GDM1 (cell line): ENCODE measurements around the gene MOB2.

Experiments
- DNase-seq: peaks from one replicate; lab custom pipeline; 2025; lab: John Stamatoyannopoulos, UW

MOB2 gene

DNA sequence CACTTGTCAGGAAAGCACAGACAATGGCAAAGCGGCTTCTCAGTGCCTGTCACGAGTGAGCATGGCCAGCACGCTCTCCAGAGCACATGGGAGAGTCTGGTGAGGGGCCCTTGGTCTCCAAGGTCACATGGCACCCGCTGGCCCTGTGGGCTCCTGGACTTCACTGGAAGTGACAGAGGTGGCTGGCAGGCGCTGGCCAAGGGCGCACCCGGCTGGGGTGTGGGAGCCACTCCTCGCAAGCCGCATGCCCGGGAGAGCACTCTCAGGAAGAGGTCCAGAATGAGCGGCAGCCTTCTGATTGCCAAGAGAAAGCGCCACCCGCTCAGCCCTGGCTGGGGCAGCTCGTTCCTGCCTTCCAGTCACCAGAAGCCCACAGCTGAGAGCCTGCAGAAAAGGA, 17.1 kb upstream of the MOB2 start:
- DNase-seq = no peak

DNA sequence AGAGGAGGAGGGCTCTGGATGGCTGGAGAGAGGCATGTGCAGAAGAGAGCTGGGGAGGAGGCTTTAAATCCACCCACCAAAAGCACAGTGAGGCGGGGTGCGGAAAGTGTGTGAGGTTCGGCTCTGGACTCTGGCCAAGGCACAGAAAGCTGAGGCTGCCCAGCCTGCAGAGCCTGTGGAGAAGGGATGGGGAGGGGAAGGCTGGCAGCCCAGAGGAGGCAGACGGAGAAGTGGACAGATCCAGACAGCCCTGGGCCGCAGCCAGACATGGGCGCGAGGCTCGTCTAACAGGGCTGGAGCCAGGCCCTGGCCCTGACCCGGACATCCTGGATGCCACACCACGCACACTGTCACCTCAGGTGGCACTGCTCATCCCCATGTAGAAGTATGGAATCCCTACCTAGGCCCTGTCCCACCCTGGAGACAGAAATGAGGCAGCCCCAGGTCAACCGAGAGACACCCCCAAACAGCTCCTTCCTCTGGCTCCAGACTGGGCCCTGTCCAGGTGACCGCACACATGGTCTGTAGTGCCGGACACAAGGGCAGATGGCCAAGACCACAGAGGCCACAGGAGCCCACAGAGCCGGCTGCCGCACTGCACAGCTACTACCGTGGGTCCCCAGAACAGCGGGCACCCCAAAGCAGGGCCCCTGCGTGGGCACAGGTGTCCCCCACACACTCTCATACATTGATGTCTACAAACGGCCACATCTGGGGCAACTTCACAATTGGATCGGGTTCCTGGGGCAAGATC, 16.6 kb upstream of the MOB2 start:
- no peak for DNase-seq

DNA sequence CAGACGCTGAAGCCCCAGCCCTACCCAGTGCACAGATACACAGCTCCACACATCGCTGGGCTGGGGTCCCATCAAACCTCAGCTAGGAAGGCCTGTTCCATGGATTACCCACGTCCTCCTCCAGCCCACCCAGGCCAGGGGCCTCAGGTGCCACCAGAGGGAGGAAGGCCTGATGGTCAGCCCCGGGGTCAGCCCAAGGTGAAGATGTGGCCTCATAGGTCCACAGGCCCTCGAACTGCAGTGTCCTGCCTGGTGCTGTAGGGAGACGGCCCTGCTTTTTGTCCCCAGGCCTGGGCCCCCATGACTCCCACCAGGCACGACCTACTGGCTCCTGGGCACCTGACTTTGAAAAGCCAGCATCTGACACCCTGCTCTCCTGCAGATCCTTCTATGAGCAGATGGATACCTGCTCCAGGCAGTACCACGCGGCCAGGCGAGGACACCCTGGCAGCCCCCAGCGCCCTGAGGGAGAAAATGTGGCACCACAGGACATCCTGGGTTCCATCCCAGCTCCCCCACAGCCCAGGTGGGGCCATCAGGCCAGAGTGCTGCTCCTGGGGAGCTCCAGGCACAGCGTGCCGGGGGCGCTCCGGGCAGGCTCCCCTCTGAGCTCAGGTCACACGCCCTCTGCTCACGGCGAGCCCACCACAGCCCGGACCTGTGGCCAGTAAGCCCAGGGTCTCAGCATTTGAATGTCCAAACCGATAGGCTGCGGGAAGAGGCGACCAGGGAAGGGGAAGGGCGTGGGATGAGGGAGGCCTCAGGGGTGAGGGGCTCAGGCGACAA, 15.8 kb upstream of the MOB2 start:
- DNase-seq = no peak

GRCh38 chr11:1501421-1502167, 15.0 kb upstream of the MOB2 start:
- DNase-seq = no peak

DNA sequence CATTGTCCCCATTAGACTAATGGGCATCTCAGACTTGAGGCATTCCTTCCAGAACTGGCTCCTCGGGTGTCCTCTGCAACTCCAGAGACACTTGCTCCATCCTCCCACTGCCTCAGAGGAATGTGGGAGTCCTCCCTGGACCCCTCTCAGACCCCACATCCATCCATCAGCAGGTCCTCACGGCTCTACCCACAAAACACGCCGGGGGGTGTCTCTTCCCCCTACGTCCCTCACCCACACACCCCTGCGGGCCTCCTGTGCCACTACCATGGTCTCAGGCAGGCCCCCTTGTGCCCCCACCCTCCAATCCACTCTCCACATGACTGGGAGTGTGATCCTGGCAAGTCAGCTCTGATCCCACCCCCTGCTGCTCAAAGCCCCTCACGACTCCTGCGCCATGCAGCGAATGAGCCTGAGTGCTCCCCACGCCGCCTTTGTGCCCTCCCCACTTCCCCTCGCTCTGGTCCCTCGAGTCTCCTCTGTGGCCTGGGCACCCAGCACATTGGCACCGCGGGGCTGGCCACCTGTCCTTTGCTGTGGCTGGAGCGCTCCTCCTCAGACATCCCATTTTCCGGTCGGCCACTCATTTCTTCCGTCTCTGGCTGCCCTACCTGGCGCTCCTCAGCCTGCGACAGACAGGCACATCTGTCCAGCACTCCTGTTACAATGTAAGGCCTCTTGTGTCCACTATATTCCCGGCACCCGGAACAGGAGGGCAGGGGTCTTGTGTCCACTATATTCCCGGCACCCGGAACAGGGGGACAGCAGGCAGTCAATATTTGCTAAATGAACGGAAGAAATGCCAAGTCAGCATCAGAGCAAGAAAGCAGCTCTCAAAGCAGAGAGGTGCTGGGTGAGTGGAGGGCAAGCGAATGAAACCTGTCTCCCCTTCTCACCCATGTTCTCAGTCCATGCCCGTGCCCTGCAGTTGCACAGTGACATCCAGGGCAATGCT, 14.2 kb upstream of the MOB2 start:
- DNase-seq = no peak

GRCh38 chr11:1499899-1500298, 13.3 kb upstream of the MOB2 start:
- no peak for DNase-seq

- DNase-seq = no peak
These were observed 12.8 kb upstream of the MOB2 start for GRCh38 chr11:1499261-1499890.

DNA sequence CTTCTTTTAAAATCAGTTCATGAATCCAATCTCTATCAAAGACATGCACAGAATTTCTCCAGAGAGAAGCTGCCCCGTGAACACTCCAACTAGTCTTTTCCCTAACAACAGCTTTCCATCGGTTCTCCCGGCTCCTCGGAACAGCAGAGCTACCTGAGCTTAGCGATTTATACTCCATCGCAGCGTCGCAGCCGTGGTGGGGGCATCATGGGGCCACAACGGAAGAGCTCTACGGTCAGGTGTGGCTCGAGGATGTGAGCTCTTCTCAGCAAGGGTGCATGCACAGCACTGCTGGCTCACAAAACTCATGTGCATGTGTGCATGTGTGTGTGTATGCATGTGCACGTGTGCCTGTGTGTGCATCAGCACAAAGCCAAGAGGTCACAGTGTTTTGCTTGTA, 11.7 kb upstream of the MOB2 start:
- DNase-seq = no peak

GRCh38 chr11:1497600-1497999, 11.0 kb upstream of the MOB2 start:
- DNase-seq = no peak

DNA sequence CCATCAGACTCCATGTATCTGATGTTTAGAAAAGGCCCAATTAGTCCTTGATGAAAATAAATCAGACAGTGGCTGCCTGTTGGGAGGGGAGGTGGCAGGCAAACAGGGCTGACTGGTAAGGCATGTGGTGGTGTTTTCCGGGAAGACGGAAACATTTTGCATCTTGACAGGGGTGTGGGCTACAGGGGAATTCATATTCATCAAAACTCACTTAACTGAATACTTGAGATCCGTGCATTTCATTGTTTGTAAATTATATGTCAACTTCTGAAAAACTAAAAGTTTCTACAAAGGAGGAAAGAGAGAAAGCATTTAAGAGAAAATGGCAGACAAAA, 10.1 kb upstream of the MOB2 start:
- DNase-seq = no peak

GRCh38 chr11:1496091-1496760, 9.6 kb upstream of the MOB2 start:
- DNase-seq = no peak

GRCh38 chr11:1494650-1495049, 8.1 kb upstream of the MOB2 start:
- DNase-seq = no peak

- no peak for DNase-seq
These were observed 7.2 kb upstream of the MOB2 start for GRCh38 chr11:1493650-1494244.

DNA sequence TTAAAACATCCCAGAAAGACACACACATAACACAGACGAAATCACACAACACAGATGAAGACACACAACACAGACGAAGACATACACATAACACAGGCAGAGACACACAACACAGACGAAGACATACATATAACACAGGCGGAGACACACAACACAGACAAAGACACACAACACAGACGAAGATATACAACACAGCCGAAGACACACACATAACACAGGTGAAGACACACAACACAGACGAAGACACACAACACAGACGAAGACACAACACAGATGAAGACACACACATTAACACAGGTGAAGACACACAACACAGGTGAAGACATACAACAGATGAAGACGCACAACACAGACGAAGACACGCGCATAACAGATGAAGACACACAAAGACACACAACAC, 4.8 kb upstream of the MOB2 start:
- DNase-seq = no peak

DNA sequence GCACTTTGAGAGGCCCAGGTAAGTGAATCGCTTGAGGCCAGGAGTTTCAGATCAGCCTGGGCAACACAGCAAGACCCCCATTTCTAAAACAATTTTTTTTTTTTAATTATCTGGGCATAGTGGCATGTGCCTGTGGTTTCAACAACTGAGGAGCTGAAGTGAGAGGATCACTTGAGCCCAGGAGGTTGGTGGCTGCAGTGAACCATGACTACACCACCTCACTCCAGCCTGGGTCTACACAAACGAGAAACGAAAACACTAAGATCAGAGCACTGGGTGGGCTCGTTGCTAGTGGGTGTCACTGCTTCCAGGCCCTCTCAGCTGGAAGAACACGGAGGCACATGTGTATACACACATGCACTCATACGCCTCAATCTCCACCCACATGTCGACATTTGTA, 4.1 kb upstream of the MOB2 start:
- DNase-seq = no peak

DNA sequence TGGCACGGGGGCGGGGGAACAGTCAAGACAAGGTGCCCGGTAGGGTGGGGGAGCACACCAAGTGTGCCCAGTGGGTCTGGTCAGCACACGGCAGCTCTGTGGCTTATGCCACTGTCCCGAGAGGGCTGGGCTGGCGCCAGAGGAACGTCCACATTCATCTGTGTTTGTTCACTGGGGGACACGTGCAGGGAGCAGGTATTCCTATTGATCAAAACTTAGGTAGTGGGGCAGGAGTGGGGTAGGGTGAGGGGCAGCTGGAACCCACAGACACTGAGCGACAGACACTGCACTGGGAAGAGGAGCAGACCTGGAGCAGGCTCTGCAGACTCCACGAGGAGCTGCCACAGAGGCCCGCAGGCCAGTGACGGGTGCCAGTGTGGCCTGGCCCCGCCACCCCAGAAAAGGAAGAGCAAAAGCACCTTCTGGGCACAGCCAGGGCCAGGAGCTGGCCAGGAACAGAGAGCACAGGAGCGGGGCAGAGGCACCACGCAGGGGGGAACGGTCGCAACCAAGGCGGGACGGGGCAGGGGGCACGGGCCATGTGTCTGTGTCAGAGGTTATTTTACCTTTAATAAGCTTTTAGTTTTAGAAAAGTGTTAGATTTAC, 2.1 kb upstream of the MOB2 start:
- DNase-seq = no peak

DNA sequence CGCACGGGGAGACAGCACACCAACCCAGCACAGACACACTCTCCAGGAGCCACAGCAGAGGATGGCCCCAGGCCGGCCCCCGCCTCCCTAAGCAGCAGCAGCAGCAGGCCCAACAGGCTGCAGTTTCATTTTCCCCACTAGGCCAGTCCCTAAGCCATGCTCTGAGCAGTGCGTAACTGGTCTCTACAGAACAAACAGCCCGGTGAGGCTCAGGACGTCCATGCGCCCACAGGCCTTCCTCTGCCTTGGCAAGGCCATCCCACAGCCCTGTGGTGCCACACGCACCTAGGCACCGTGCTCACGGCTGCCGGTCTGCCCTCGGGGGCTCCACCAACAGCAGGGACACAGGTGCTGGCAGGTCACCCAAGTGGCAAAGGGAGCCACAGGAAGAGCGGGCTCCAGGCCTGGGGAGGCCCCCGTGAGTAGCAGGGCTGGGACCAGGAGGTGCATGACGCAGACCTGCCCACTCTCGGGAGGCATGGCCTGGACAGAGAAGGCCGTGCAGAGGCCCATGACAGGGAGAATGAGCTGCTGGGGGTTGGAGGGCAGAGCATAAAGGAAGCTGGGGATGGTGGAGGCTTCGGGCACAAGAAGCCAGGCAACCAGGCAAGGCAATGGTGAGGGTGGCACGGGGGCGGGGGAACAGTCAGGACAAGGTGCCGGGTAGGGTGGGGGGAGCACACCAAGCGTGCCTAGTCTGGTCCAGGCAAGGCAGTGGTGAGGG, 1.4 kb upstream of the MOB2 start:
- no peak for DNase-seq

GRCh38 chr11:1487091-1487850, 692 bp upstream of the MOB2 start:
- no peak for DNase-seq

GRCh38 chr11:1485504-1485885, 1.1 kb downstream of the MOB2 start:
- DNase-seq = no peak
